H9 (cell line): Measurements from ENCODE around the gene EOGT. TPM values are rescaled to one million over a fixed set of nuclear protein-coding genes. Genes with fewer than 3 reads are reported as not detected.

Experiments
- DNase-seq: peaks from one replicate; pipeline ENCODE4 v3.0.0-alpha.2; 2017
- H2AFZ ChIP-seq: one replicate; pipeline ENCODE4 v1.6.1; 2013; ENCODE audit warnings: mild to moderate bottlenecking, low read length, control low read depth, moderate library complexity
- H2AK5ac ChIP-seq: 2 replicates; pipeline ENCODE4 v1.6.1; 2013; ENCODE audit warnings: low read length, control low read depth, mixed read lengths; ENCODE audit not compliant: insufficient read length
- H2BK120ac ChIP-seq: one replicate; pipeline ENCODE4 v1.6.1; 2013; ENCODE audit warnings: low read depth, mild to moderate bottlenecking, low read length, control low read depth, inconsistent platforms; ENCODE audit not compliant: poor library complexity, severe bottlenecking
- H2BK12ac ChIP-seq: 2 replicates; pipeline ENCODE4 v1.6.1; 2013; ENCODE audit warnings: low read length, control low read depth, mixed read lengths, low read depth; ENCODE audit not compliant: insufficient read length
- H2BK15ac ChIP-seq: 2 replicates; pipeline ENCODE4 v1.6.1; 2013; ENCODE audit warnings: low read depth, low read length, control low read depth
- H2BK20ac ChIP-seq: one replicate; pipeline ENCODE4 v1.6.1; 2013; ENCODE audit warnings: low read depth, mild to moderate bottlenecking, low read length, control low read depth, inconsistent platforms; ENCODE audit not compliant: poor library complexity, severe bottlenecking
- H2BK5ac ChIP-seq: 2 replicates; pipeline ENCODE4 v1.6.1; 2013; ENCODE audit warnings: low read length, control low read depth, mixed read lengths; ENCODE audit not compliant: insufficient read length
- H3K14ac ChIP-seq: 2 replicates; pipeline ENCODE4 v1.6.1; 2013; ENCODE audit warnings: low read length, control low read depth; ENCODE audit not compliant: insufficient read depth
- H3K18ac ChIP-seq: 2 replicates; pipeline ENCODE4 v1.6.1; 2013; ENCODE audit warnings: low read depth, mild to moderate bottlenecking, mixed read lengths, low read length, control low read depth; ENCODE audit not compliant: insufficient read length
- H3K23ac ChIP-seq: 2 replicates; pipeline ENCODE4 v1.6.1; 2013; ENCODE audit warnings: low read length, control low read depth, mixed read lengths, low read depth; ENCODE audit not compliant: insufficient read length
- H3K23me2 ChIP-seq: 2 replicates; pipeline ENCODE4 v1.6.1; 2013; ENCODE audit warnings: low read depth, mild to moderate bottlenecking, mixed read lengths, low read length, control low read depth; ENCODE audit not compliant: insufficient read length, poor library complexity, severe bottlenecking
- H3K27ac ChIP-seq: 2 replicates; pipeline ENCODE4 v1.5.1; 2013; ENCODE audit warnings: low read length, control low read depth, mixed read lengths, low read depth; ENCODE audit not compliant: insufficient read length
- H3K27me3 ChIP-seq: 2 replicates; pipeline ENCODE4 v1.6.1; 2013; ENCODE audit warnings: low read length, control low read depth, inconsistent platforms; ENCODE audit not compliant: insufficient read depth
- H3K4ac ChIP-seq: 2 replicates; pipeline ENCODE4 v1.6.1; 2013; ENCODE audit warnings: low read depth, mild to moderate bottlenecking, control low read depth, inconsistent platforms, low read length, moderate library complexity
- H3K4me1 ChIP-seq: 2 replicates; pipeline ENCODE4 v1.6.1; 2013; ENCODE audit warnings: low read length, control low read depth, inconsistent platforms; ENCODE audit not compliant: insufficient read depth
- H3K4me2 ChIP-seq: 2 replicates; pipeline ENCODE4 v1.6.1; 2013; ENCODE audit warnings: low read length, control low read depth, mixed read lengths; ENCODE audit not compliant: insufficient read length, insufficient read depth
- H3K56ac ChIP-seq: 2 replicates; pipeline ENCODE4 v1.6.1; 2013; ENCODE audit warnings: low read depth, mild to moderate bottlenecking, mixed read lengths, low read length, control low read depth; ENCODE audit not compliant: insufficient read length
- H3K79me1 ChIP-seq: 2 replicates; pipeline ENCODE4 v1.6.1; 2013; ENCODE audit warnings: low read depth, mild to moderate bottlenecking, moderate library complexity, low read length, control low read depth, inconsistent platforms; ENCODE audit not compliant: insufficient read depth, poor library complexity, severe bottlenecking
- H3K79me2 ChIP-seq: 2 replicates; pipeline ENCODE4 v1.6.1; 2013; ENCODE audit warnings: low read length, control low read depth, inconsistent platforms; ENCODE audit not compliant: insufficient read depth
- H3K9ac ChIP-seq: 2 replicates; pipeline ENCODE4 v1.6.1; 2013; ENCODE audit warnings: low read length, control low read depth, mixed read lengths; ENCODE audit not compliant: insufficient read length; ENCODE audit errors: extremely low read depth
- H3K9me3 ChIP-seq: one replicate; pipeline ENCODE4 v1.6.1; 2013; ENCODE audit warnings: low read depth, low read length, inconsistent platforms; ENCODE audit not compliant: control insufficient read depth
- H3T11ph ChIP-seq: one replicate; pipeline ENCODE4 v1.6.1; 2013; ENCODE audit warnings: mild to moderate bottlenecking, low read length, control low read depth, inconsistent platforms
- H4K20me1 ChIP-seq: one replicate; pipeline ENCODE4 v1.6.1; 2013; ENCODE audit not compliant: control insufficient read depth, insufficient read length, insufficient read depth
- H4K5ac ChIP-seq: 2 replicates; pipeline ENCODE4 v1.6.1; 2013; ENCODE audit warnings: low read depth, mild to moderate bottlenecking, mixed read lengths, low read length, control low read depth; ENCODE audit not compliant: insufficient read length
- H4K8ac ChIP-seq: replicated peaks from 2 replicates; pipeline ENCODE4 v1.6.1; 2013; ENCODE audit warnings: low read length, control low read depth, mixed read lengths, low read depth; ENCODE audit not compliant: insufficient read length
- H4K91ac ChIP-seq: 2 replicates; pipeline ENCODE4 v1.6.1; 2013; ENCODE audit warnings: low read depth, mild to moderate bottlenecking, moderate library complexity, mixed read lengths, low read length, control low read depth; ENCODE audit not compliant: insufficient read length
- H3K27ac Mint-ChIP-seq, 3 experiments: 2 replicates in 2 of 3; 3 replicates in 1 of 3; pipeline ENCODE4 v1.8.0; 2020 to 2021; ENCODE audit warnings: mixed read lengths in 3 of 3, mild to moderate bottlenecking in 1 of 3, moderate library complexity in 1 of 3
- H3K27me3 Mint-ChIP-seq: 2 replicates; pipeline ENCODE4 v1.8.0; 2021; ENCODE audit warnings: low read depth, mild to moderate bottlenecking, moderate library complexity, mixed read lengths
- H3K36me3 Mint-ChIP-seq, 3 experiments: 2 replicates in 2 of 3; 3 replicates in 1 of 3; pipeline ENCODE4 v1.8.0; 2020 to 2021; ENCODE audit warnings: low read depth in 3 of 3, mixed read lengths in 3 of 3; ENCODE audit not compliant: insufficient read depth in 1 of 3
- H3K4me1 Mint-ChIP-seq, 2 experiments: 2 replicates each; pipeline ENCODE4 v1.8.0; 2020; ENCODE audit warnings: mixed read lengths in 2 of 2
- H3K4me3 Mint-ChIP-seq, 2 experiments: 2 replicates in 1 of 2; 3 replicates in 1 of 2; pipeline ENCODE4 v1.8.0; 2020 to 2021; ENCODE audit warnings: mild to moderate bottlenecking in 2 of 2, mixed read lengths in 2 of 2, moderate library complexity in 1 of 2
- H3K9me3 Mint-ChIP-seq, 2 experiments: 2 replicates in 1 of 2; 3 replicates in 1 of 2; pipeline ENCODE4 v1.8.0; 2020; ENCODE audit warnings: mild to moderate bottlenecking in 2 of 2, mixed read lengths in 2 of 2, moderate library complexity in 1 of 2
- total RNA-seq: library from RNA; stranded (reverse); gene quantifications from 2 replicates; pipeline ENCODE4 v1.2.1, GENCODE V29; 2021
- TF ChIP-seq, protein P1 (sequence below): fragments of 200-600 bp; sonication (generic); conservative IDR thresholded peaks from 3 replicates; pipeline ENCODE4 v1.8.0; 2021; ENCODE audit warnings: antibody characterized with exemption, mild to moderate bottlenecking

EOGT gene
- total RNA-seq, 1 experiment from 2014 or later, result 30.5 TPM

DNA sequence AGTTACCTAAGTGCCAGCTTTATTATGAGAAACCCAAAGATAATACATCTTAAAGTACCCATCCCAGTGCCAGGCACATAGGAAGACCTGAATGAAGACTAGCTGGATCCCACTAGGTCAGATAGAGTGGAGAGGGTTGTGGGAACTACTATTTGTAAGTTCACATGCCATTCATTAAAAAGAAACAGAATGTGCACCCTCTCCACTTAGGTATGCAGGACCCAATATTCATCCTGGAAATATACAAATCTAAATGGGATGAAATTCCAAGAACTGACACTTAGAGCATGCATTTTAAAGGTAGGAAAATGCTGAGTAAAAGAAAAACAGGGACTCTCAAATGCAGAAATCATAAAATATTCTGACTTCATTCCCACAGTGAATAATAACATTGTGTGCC, 14.3 kb downstream of the EOGT start:
- Histone ChIP-seq H3K27me3 (no peaks in the 10 kb centered on the region), H2BK5ac (no peak overlapping the region), H2AFZ (no peak overlapping the region), H3K4me1 (no peaks in the 10 kb centered on the region), H2BK120ac (no peak overlapping the region), H3K23ac (no peak overlapping the region), H4K91ac (no peak overlapping the region), H3K79me2 (no peaks in the 10 kb centered on the region), H3K9ac (no peak overlapping the region), H3K79me1 (no peaks in the 10 kb centered on the region), H2AK5ac (no peak overlapping the region), H3T11ph (no peak overlapping the region), H3K9me3 (no peaks in the 10 kb centered on the region), H2BK15ac (no peak overlapping the region), H3K56ac (no peak overlapping the region), H3K14ac (no peak overlapping the region), H2BK12ac (no peak overlapping the region), H3K4ac (no peak overlapping the region), H4K5ac (no peak overlapping the region), H2BK20ac (no peak overlapping the region), H3K18ac (no peak overlapping the region), H4K8ac (no peak overlapping the region), H3K4me2 (no peak overlapping the region), H4K20me1 (no peaks in the 10 kb centered on the region), H3K23me2 (no peaks in the 10 kb centered on the region), H3K27ac (no peak overlapping the region)
- Mint-ChIP-seq H3K36me3 (peaks cover 26 to 75% (median 31%) of the 10 kb centered on the region in 3 experiments; a peak in 6 of 7 replicates), H3K4me3 (no peak overlapping the region), H3K9me3 (no peaks in the 10 kb centered on the region), H3K4me1 (no peaks in the 10 kb centered on the region), H3K27me3 (no peaks in the 10 kb centered on the region), H3K27ac (peak overlapping the region in 1 of 3 experiments; percentile 41; a peak in 1 of 7 replicates)
- DNase-seq, result no peak
- TF ChIP-seq, protein P1, sequence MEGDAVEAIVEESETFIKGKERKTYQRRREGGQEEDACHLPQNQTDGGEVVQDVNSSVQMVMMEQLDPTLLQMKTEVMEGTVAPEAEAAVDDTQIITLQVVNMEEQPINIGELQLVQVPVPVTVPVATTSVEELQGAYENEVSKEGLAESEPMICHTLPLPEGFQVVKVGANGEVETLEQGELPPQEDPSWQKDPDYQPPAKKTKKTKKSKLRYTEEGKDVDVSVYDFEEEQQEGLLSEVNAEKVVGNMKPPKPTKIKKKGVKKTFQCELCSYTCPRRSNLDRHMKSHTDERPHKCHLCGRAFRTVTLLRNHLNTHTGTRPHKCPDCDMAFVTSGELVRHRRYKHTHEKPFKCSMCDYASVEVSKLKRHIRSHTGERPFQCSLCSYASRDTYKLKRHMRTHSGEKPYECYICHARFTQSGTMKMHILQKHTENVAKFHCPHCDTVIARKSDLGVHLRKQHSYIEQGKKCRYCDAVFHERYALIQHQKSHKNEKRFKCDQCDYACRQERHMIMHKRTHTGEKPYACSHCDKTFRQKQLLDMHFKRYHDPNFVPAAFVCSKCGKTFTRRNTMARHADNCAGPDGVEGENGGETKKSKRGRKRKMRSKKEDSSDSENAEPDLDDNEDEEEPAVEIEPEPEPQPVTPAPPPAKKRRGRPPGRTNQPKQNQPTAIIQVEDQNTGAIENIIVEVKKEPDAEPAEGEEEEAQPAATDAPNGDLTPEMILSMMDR, result no peak
